T-helper 1 cell treated with Interleukin-12 subunit alpha and Interleukin-12 subunit beta and Interleukin-4 antibody, amounts not matched to agents 30 μg/mL and 1 μg/mL, for 36 hours (primary cell): ENCODE data around the gene GUSB.

ENCODE experiments used
- H3K27ac Mint-ChIP-seq: one replicate; pipeline ENCODE4 v1.8.0; 2021; ENCODE audit warnings: mild to moderate bottlenecking, mixed read lengths
- H3K27me3 Mint-ChIP-seq: one replicate; pipeline ENCODE4 v1.8.0; 2021; ENCODE audit warnings: low read depth, mixed read lengths
- H3K36me3 Mint-ChIP-seq: one replicate; pipeline ENCODE4 v1.8.0; 2021; ENCODE audit warnings: low read depth, mixed read lengths
- H3K4me1 Mint-ChIP-seq: one replicate; pipeline ENCODE4 v1.8.0; 2021; ENCODE audit warnings: low read depth, mixed read lengths
- H3K4me3 Mint-ChIP-seq: one replicate; pipeline ENCODE4 v1.8.0; 2021; ENCODE audit warnings: mild to moderate bottlenecking, moderate library complexity, mixed read lengths
- H3K9me3 Mint-ChIP-seq: one replicate; pipeline ENCODE4 v1.8.0; 2021; ENCODE audit warnings: mixed read lengths

GUSB gene

GRCh38 chr7:65927489-65928448 lies 54.2 kb downstream of the GUSB start:
- Mint-ChIP-seq H3K9me3 (no peaks in the 10 kb centered on the region), H3K27me3 (no peaks in the 10 kb centered on the region), H3K4me3 (no peak overlapping the region), H3K27ac (no peak overlapping the region), H3K4me1 (no peaks in the 10 kb centered on the region), H3K36me3 (no peaks in the 10 kb centered on the region)

DNA sequence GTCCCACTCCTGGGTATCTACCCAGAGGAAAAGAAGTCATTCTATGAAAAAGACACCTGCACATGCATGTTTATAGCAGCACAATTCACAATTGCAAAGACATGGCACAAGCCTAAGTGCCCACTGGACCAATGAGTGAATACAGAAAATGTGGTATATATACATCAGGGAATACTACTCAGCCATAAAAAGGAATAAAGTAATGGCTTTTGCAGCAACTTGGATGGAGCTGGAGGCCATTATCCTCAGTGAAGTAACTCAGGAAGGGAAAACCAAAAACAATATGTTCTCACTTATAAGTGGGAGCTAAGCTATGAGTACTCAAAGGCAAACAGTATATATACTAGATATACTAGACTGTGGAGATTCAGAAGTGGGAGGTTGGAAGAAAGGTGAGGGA lies 55.4 kb downstream of the GUSB start:
- no peak overlapping the region for H3K27ac Mint-ChIP-seq
- no peaks in the 10 kb centered on the region for H3K4me1 Mint-ChIP-seq
- H3K9me3 Mint-ChIP-seq = no peaks in the 10 kb centered on the region
- H3K4me3 Mint-ChIP-seq = no peak overlapping the region
- no peaks in the 10 kb centered on the region for H3K27me3 Mint-ChIP-seq
- H3K36me3 Mint-ChIP-seq = no peaks in the 10 kb centered on the region

GRCh38 chr7:65925040-65925439 lies 57.0 kb downstream of the GUSB start:
- Mint-ChIP-seq H3K27ac (no peak overlapping the region), H3K4me1 (no peaks in the 10 kb centered on the region)

GRCh38 chr7:65924193-65924592 lies 57.8 kb downstream of the GUSB start:
- Mint-ChIP-seq H3K36me3 (no peaks in the 10 kb centered on the region), H3K27ac (no peak overlapping the region), H3K4me1 (no peaks in the 10 kb centered on the region), H3K27me3 (no peaks in the 10 kb centered on the region), H3K9me3 (no peaks in the 10 kb centered on the region), H3K4me3 (no peak overlapping the region)

More at GRCh38 chr7:65925040-65925439, 57.0 kb downstream of the GUSB start:
- Mint-ChIP-seq H3K36me3 (no peaks in the 10 kb centered on the region), H3K27me3 (no peaks in the 10 kb centered on the region), H3K9me3 (no peaks in the 10 kb centered on the region), H3K4me3 (no peak overlapping the region)

GRCh38 chr7:65923316-65923715 lies 58.7 kb downstream of the GUSB start:
- Mint-ChIP-seq H3K36me3 (no peaks in the 10 kb centered on the region), H3K4me1 (no peaks in the 10 kb centered on the region), H3K4me3 (no peak overlapping the region), H3K9me3 (no peaks in the 10 kb centered on the region), H3K27me3 (no peaks in the 10 kb centered on the region), H3K27ac (no peak overlapping the region)

GRCh38 chr7:65915921-65916657 lies 65.9 kb downstream of the GUSB start:
- Mint-ChIP-seq H3K4me1 (no peaks in the 10 kb centered on the region), H3K27ac (no peak overlapping the region), H3K36me3 (peaks cover 2% of the 10 kb centered on the region), H3K27me3 (no peaks in the 10 kb centered on the region), H3K4me3 (no peak overlapping the region), H3K9me3 (no peaks in the 10 kb centered on the region)

- Mint-ChIP-seq H3K9me3 (no peaks in the 10 kb centered on the region), H3K4me3 (no peak overlapping the region), H3K36me3 (peaks cover 2% of the 10 kb centered on the region), H3K27ac (no peak overlapping the region), H3K27me3 (no peaks in the 10 kb centered on the region), H3K4me1 (peaks cover 5% of the 10 kb centered on the region)
Measured at GRCh38 chr7:65912237-65912636, 69.8 kb downstream of the GUSB start.
